GM12874 (cell line): ENCODE results near the gene MTRFR.

Source experiments
- TF ChIP-seq, protein P1 (sequence below): IDR thresholded peaks from 2 replicates; pipeline ENCODE4 v1.5.1; 2011; ENCODE audit warnings: low read depth, mild to moderate bottlenecking, control low read depth, low read length, moderate library complexity; ENCODE audit not compliant: insufficient read depth

MTRFR gene

DNA sequence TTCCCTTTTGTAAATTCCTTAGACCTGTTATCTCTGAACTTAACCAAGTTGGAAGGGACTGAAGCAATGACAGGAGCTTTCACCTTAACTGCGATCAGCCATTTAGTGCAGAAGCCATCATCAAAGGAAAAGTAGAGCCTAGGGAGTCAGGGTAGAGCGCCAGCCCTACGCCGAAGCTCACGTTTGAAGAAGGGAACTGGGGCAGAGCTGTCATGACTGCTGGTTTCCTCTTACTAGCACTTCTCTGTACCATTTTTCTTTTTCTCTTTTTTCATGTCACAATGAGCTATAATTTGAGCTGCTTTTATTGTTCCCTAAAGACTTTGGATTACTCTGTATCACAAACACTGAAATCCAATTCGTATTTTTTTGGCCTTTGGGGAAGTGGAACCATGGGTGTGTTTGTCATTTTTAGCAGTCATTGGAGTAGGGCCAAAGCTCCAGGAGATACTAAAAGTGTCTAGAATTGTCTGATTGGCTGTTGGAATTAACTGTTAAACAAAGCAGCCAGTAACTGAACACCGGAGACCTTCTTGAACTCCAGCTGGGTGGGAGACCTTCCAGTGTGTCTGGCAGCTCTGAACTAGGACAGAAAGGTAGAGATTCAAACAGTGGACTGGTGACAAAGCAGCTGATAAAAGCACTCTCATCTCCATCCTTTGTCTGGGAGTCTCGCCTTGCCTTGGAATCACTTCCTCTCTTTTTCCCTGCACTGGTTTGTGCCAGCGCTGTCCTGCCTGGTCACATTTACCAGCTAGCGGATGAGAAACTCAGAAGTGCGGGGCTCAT, 9.1 kb downstream of the MTRFR start:
- TF ChIP-seq, protein P1, sequence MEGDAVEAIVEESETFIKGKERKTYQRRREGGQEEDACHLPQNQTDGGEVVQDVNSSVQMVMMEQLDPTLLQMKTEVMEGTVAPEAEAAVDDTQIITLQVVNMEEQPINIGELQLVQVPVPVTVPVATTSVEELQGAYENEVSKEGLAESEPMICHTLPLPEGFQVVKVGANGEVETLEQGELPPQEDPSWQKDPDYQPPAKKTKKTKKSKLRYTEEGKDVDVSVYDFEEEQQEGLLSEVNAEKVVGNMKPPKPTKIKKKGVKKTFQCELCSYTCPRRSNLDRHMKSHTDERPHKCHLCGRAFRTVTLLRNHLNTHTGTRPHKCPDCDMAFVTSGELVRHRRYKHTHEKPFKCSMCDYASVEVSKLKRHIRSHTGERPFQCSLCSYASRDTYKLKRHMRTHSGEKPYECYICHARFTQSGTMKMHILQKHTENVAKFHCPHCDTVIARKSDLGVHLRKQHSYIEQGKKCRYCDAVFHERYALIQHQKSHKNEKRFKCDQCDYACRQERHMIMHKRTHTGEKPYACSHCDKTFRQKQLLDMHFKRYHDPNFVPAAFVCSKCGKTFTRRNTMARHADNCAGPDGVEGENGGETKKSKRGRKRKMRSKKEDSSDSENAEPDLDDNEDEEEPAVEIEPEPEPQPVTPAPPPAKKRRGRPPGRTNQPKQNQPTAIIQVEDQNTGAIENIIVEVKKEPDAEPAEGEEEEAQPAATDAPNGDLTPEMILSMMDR, result no peak

DNA sequence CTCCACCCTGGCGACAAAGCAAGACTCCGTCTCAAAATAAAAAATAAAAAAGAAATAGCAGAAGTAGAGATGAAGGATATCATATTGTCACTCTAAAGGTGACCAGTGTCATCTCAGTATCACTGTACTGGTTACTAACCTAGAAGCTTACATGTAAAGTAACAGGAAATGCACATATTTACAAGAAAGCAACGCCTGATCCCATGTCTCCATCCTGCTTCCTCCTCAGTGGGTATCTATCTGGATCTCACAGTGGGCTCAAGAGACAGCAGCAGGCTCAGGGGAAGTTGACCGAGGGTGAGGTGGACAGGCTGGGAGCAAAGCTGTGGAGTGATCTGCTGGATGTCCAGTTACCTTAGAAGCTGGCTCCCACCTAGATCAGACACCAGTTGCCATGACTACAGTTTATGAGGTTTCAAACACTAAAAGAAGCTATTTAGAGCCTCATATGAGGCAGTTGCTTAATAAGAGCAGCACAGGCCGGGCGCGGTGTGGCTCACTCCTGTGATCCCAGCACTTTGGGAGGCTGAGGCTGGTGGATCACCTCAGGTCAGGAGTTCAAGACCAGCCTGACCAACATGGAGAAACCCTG, 10.5 kb downstream of the MTRFR start:
- TF ChIP-seq, protein P1, result no peak

DNA sequence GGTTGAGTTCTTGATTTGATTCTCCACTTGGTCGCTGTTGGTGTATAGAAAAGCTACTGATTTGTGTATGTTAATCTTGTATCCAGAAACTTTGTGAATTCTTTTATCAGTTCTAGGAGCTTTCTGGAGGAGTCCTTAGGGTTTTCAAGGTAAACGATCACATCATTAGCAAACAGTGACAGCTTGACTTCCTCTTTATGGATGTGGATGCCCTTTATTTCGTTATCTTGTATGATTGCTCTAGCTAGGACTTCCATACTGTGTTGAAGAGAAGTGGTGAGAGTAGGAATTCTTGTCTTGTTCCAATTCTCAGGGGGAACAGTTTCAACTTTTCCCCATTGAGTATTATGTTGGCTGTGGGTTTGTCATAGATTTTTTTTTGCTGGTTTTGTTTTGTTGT, 12.4 kb downstream of the MTRFR start:
- TF ChIP-seq, protein P1, result no peak

DNA sequence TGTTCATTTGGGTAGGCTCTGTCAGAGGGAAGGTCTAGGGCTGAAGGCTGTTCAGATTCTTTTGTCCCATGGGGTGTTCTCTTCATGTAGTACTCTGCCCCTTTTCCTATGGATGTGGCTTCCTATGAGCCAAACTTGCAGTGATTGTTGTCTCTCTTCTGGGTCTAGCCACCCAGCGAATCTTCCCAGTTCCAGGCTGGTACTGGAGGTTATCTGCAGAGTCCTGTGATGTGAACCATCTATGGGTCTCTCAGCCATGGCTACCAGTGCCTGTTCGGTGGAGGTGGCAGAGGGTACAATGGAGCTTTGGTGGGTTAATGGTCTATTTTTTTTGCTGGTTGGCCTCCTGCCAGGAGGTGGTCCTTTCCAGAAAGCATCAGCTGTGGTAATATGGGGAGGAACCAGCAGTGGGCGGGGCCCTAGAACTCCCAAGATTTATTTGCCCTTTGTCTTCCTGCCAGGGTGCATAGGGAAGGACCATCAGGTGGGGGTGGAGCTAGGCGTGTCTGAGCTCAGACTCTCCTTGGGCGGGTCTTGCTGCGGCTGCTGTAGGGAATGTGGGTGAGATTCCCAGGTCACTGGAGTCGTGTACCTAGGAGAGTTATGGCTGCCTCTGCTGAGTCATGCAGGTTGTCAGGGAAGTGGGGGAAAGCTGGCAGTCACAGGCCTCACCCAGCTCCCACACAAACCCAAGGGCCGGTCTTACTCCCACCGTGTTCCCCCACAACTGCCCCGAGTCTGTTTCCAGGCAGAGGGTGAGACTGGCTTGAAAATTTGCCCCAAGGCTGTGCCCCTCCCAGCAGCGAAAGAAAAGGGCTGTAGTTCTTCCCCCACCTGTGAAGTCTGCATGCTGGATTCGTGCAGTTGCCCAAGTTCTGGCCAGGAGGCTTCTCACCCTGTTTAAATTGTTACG, 17.5 kb downstream of the MTRFR start:
- TF ChIP-seq, protein P1, result no peak

DNA sequence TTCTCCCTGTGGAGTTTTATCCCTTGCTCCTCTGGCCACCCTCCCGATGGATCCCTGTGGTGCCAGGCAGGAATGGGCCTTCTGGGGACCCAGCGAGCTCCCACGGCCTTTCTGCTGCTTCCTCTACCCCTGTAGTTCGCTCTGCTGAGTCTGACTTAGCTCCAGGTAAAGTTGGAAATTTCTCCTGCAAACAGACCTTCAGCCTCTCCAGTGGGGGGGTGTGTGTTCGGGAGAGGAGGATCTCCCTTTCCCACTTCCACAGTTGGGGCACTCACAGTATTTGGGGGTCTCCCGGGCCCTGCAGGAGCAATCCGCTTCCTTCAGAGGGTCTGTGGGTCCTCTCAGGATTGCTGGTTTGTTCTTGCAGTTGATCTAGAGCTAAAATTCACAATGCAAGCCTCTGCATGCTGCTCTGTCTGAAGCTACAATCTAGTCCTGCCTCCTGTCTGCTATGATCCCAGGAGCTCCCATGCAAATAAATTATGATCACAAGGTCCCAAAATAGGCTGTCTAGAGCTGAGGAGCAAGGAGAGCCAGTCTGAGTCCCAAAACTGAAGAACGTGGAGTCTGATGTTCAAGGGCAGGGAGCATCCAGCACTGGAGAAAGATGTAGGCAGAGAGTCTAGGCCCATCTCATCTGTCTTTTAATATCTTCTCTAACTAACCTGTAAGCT, 18.3 kb downstream of the MTRFR start:
- TF ChIP-seq, protein P1, result no peak

DNA sequence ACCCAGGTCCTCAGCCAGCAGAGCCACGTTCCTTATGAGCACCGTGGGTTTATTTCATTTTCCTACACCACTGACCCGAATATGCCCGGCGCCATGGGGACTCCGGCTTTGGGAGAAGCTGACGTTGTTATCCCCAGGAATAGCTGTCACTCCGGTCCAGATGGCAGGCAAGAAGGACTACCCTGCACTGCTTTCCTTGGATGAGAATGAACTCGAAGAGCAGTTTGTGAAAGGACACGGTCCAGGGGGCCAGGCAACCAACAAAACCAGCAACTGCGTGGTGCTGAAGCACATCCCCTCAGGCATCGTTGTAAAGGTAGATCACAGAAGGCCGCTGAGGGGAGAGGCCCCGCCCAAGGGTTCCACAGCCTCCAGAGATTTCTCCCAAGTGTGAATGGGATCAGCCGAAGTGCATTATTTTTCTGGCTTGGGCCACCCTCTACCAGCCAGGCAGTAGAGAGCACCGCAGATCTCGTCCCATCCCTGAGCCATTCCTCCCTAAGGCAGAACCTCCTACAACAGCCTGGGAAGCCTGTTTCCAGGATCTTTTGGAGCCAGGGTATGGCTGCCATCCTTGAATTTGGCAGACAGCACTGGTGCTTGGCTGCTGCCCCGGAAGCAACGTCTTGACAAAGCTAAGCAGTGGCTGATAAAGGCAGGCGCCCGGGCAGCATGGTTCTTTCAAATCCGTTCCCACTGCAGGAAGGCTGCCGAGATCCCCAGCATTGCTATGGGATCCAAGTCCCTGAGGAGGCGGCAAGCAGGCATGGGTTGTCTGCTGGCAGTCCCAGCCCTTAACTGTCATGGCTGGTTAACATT, 20.6 kb downstream of the MTRFR start:
- TF ChIP-seq, protein P1, result no peak
